Keratinocyte (primary cell): Measurements from ENCODE around the gene NF2. TPM values are rescaled to one million over a fixed set of nuclear protein-coding genes. Genes with fewer than 3 reads are reported as not detected.

Experiments
- DNase-seq: peaks from one replicate; pipeline ENCODE4 v3.0.0-alpha.2; 2011; ENCODE audit warnings: low read depth, missing footprints, low spot score
- FAIRE-seq: peaks from 2 replicates; lab custom pipeline; 2011; peaks lifted over from hg19 to GRCh38; lab: Jason Lieb, UNC
- H2AFZ ChIP-seq: 2 replicates; pipeline ENCODE4 v1.6.0; 2012; ENCODE audit warnings: low read length, control low read depth, inconsistent platforms; ENCODE audit not compliant: control insufficient read depth
- H3K27ac ChIP-seq: 2 replicates; pipeline ENCODE4 v1.5.1; 2011; ENCODE audit warnings: low read length; ENCODE audit not compliant: control insufficient read depth, insufficient read depth
- H3K27me3 ChIP-seq: 3 replicates; pipeline ENCODE4 v1.6.0; 2011; ENCODE audit warnings: low read length; ENCODE audit not compliant: control insufficient read depth, insufficient read depth; ENCODE audit errors: extremely low read depth
- H3K36me3 ChIP-seq, 2 experiments: 2 replicates in 1 of 2; 3 replicates in 1 of 2; pipeline ENCODE4 v1.5.1; 2011; ENCODE audit warnings: low read length in 2 of 2, mild to moderate bottlenecking in 1 of 2; ENCODE audit not compliant: control insufficient read depth in 2 of 2, insufficient read depth in 2 of 2; ENCODE audit errors: extremely low read depth in 1 of 2
- H3K4me1 ChIP-seq: 3 replicates; pipeline ENCODE4 v1.5.1; 2011; ENCODE audit warnings: low read length; ENCODE audit not compliant: control insufficient read depth, insufficient read depth; ENCODE audit errors: extremely low read depth
- H3K4me2 ChIP-seq: 3 replicates; pipeline ENCODE4 v1.6.0; 2011; ENCODE audit warnings: low read depth, low read length; ENCODE audit not compliant: control insufficient read depth, insufficient read depth; ENCODE audit errors: extremely low read depth
- H3K4me3 ChIP-seq, 3 experiments: fragments of 200-600 bp in 1 of 3; sonication (generic) in 1 of 3; 2 replicates in 2 of 3; 3 replicates in 1 of 3; pipeline ENCODE4 v1.5.1; 2011 to 2016; ENCODE audit warnings: low read length in 3 of 3, mild to moderate bottlenecking in 3 of 3, control low read depth in 2 of 3, inconsistent platforms in 1 of 3, low read depth in 1 of 3, mixed read lengths in 1 of 3, mixed run types in 1 of 3, moderate library complexity in 1 of 3; ENCODE audit not compliant: control insufficient read depth in 2 of 3, insufficient read depth in 2 of 3; ENCODE audit errors: extremely low read depth in 1 of 3
- H3K79me2 ChIP-seq: 2 replicates; pipeline ENCODE4 v1.6.0; 2012; ENCODE audit warnings: low read length; ENCODE audit not compliant: control insufficient read depth, insufficient read depth
- H3K9ac ChIP-seq: 3 replicates; pipeline ENCODE4 v1.6.0; 2011; ENCODE audit warnings: low read length; ENCODE audit not compliant: control insufficient read depth, insufficient read depth; ENCODE audit errors: extremely low read depth
- H3K9me1 ChIP-seq: 3 replicates; pipeline ENCODE4 v1.6.0; 2011; ENCODE audit warnings: low read length; ENCODE audit not compliant: control insufficient read depth, insufficient read depth; ENCODE audit errors: extremely low read depth
- H3K9me3 ChIP-seq: 2 replicates; pipeline ENCODE4 v1.5.1; 2012; ENCODE audit warnings: low read depth, low read length; ENCODE audit not compliant: control insufficient read depth
- H4K20me1 ChIP-seq: 3 replicates; pipeline ENCODE4 v1.6.0; 2011; ENCODE audit warnings: low read length; ENCODE audit not compliant: control insufficient read depth, insufficient read depth; ENCODE audit errors: extremely low read depth
- EZH2 ChIP-seq: IDR thresholded peaks from one replicate; pipeline ENCODE4 v1.6.1; 2012; ENCODE audit warnings: inconsistent platforms, mild to moderate bottlenecking, low read length, moderate library complexity
- dilution Hi-C: fragments of 300-500 bp; cut with MboI; formaldehyde crosslinking; loops from one replicate; pipeline ENCODE4 v1.7.0; 2020; ENCODE audit warnings: low sequenced_read_pairs; ENCODE audit not compliant: extremely low pct_ligation_motif_present
- polyA plus RNA-seq, 5 experiments: library from polyadenylated mRNA; depleted of rRNA in 3 of 5; stranded (reverse) in 3 of 5; stranded (forward) in 1 of 5; unstranded in 1 of 5; fragments of >200 nt; gene quantifications; 1 replicate in 1 of 5; 2 replicates in 3 of 5; 3 replicates in 1 of 5; pipeline versions ENCODE4 v1.2.1 to v1.2.3, GENCODE V29; 2011 to 2012; ENCODE audit warnings: missing spikeins in 2 of 5, low read depth in 1 of 5, low replicate concordance in 1 of 5
- TF ChIP-seq, protein P1 (sequence below), 3 experiments: IDR thresholded peaks in 1 of 3; conservative IDR thresholded peaks in 1 of 3; optimal IDR thresholded peaks in 1 of 3; 2 replicates in 2 of 3; 3 replicates in 1 of 3; pipeline versions ENCODE3 to v1.5.1; 2011; ENCODE audit warnings: low read length in 3 of 3, mild to moderate bottlenecking in 3 of 3, moderate library complexity in 2 of 3, control low read depth in 1 of 3, inconsistent platforms in 1 of 3; ENCODE audit not compliant: insufficient read depth in 2 of 3; ENCODE audit errors: extremely low read depth in 1 of 3

Gene NF2
- polyA plus RNA-seq, 1 donor (not counting 4 experiments of a cell fraction or from before 2014, with no cell fraction given), result 50.2 TPM

DNA sequence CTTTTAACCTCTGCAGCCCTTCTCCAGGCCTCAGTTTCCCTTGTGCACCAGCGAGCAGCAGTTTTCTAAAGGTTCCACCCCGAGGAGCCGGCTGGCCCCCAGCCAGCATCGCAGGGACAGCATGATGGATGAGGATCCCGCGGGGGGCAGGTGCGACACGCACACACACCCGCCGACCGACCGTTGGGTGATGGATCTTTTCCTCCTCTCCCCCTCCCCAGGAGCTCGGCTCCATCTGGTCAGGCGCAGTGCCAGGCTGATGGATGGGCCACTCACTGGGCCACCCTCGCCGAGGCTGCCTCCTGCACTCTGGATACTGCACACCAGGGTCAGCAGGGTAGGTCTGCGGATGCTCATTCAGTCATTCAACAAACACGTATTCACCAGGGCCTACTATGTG, 103.6 kb downstream of the NF2 start:
- Histone ChIP-seq H3K9me3 (no peaks in the 10 kb centered on the region), H3K27ac (no peak overlapping the region), H2AFZ (no peak overlapping the region), H3K4me2 (no peak overlapping the region), H3K4me1 (no peaks in the 10 kb centered on the region), H3K79me2 (no peaks in the 10 kb centered on the region), H4K20me1 (peaks cover 2% of the 10 kb centered on the region), H3K4me3 (no peak overlapping the region), H3K9ac (no peak overlapping the region), H3K9me1 (no peaks in the 10 kb centered on the region), H3K36me3 (no peaks in the 10 kb centered on the region), H3K27me3 (peaks cover 45% of the 10 kb centered on the region)
- DNase-seq, result no peak
- TF ChIP-seq EZH2, result no peak
- TF ChIP-seq, protein P1, sequence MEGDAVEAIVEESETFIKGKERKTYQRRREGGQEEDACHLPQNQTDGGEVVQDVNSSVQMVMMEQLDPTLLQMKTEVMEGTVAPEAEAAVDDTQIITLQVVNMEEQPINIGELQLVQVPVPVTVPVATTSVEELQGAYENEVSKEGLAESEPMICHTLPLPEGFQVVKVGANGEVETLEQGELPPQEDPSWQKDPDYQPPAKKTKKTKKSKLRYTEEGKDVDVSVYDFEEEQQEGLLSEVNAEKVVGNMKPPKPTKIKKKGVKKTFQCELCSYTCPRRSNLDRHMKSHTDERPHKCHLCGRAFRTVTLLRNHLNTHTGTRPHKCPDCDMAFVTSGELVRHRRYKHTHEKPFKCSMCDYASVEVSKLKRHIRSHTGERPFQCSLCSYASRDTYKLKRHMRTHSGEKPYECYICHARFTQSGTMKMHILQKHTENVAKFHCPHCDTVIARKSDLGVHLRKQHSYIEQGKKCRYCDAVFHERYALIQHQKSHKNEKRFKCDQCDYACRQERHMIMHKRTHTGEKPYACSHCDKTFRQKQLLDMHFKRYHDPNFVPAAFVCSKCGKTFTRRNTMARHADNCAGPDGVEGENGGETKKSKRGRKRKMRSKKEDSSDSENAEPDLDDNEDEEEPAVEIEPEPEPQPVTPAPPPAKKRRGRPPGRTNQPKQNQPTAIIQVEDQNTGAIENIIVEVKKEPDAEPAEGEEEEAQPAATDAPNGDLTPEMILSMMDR (optimal IDR thresholded peaks at IDR 0.05 in 1 of 3, IDR thresholded peaks at IDR 0.05 in 1 of 3, conservative IDR thresholded peaks at IDR 0.05 in 1 of 3; ENCODE audit: extremely low read depth in 1 of 3, insufficient read depth in 2 of 3, low read length in 3 of 3), result no peak
- FAIRE-seq, result no peak
- dilution Hi-C loops, result no loop called here

DNA sequence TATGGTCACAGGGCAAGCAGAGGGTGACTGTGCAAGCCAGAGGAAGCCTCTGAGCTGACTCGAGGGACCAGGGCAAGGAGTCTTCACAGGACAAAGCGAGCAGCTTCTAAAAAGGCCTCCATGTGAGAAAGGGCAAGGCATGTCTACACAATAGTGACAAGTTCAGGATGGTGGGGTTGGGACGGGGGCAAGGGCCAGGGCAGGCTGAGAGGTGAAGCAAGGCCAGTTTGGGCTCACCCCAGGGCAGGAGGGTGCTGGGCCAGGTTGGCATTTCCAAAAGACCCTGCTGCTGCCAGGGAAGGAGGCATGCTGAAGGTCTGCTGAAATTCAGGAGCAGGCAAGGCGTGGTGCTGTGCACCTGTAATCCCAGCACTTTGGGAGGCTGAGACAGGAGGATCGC, 104.0 kb downstream of the NF2 start:
- Histone ChIP-seq H3K4me1 (no peaks in the 10 kb centered on the region), H4K20me1 (peaks cover under 1% of the 10 kb centered on the region), H2AFZ (no peak overlapping the region), H3K79me2 (no peaks in the 10 kb centered on the region), H3K27me3 (peaks cover 46% of the 10 kb centered on the region), H3K4me3 (no peak overlapping the region), H3K9me3 (no peaks in the 10 kb centered on the region), H3K4me2 (no peak overlapping the region), H3K36me3 (no peaks in the 10 kb centered on the region), H3K9ac (no peak overlapping the region), H3K27ac (no peak overlapping the region), H3K9me1 (no peaks in the 10 kb centered on the region)
- dilution Hi-C loops, result no loop called here
- DNase-seq (no peak), FAIRE-seq (no peak)
- TF ChIP-seq, protein P1 (optimal IDR thresholded peaks at IDR 0.05 in 1 of 3, IDR thresholded peaks at IDR 0.05 in 1 of 3, conservative IDR thresholded peaks at IDR 0.05 in 1 of 3; ENCODE audit: extremely low read depth in 1 of 3, insufficient read depth in 2 of 3, low read length in 3 of 3), result no peak
- TF ChIP-seq EZH2, result no peak
